Measurements from ENCODE around the gene EP400.
"Not testable (repeated sequence)": the region's sequence is repeated elsewhere in the genome, so short reads cannot be mapped to it uniquely, and the experiment has no call there.

The EP400 gene

GRCh38 chr12:132089407-132089910 lies 139.7 kb downstream of the EP400 start:
- no peak for DNase-seq (ENCODE audit: low read depth)
- TF ChIP-seq CTCF (IDR thresholded peaks at IDR 0.05; ENCODE audit: insufficient read depth, low read depth, low read length, missing control alignments): no peak
- H3K4me3 ChIP-seq (ENCODE audit: low read length): no peak overlapping the region

GRCh38 chr12:132094269-132094891 lies 144.6 kb downstream of the EP400 start:
- TF ChIP-seq CTCF (IDR thresholded peaks at IDR 0.05; ENCODE audit: insufficient read depth, low read depth, low read length, missing control alignments): no peak
- DNase-seq (ENCODE audit: low read depth): no peak

GRCh38 chr12:132095520-132096409 lies 146.0 kb downstream of the EP400 start:
- no peak overlapping the region for H3K4me3 ChIP-seq (ENCODE audit: low read length)
- DNase-seq (ENCODE audit: low read depth): no peak
- TF ChIP-seq CTCF (IDR thresholded peaks at IDR 0.05; ENCODE audit: insufficient read depth, low read depth, low read length, missing control alignments): no peak

More at GRCh38 chr12:132094269-132094891, 144.6 kb downstream of the EP400 start:
- no peak overlapping the region for H3K4me3 ChIP-seq (ENCODE audit: low read length)

- no peak overlapping the region for H3K4me3 ChIP-seq (ENCODE audit: low read length)
- no peak for DNase-seq (ENCODE audit: low read depth)
- no peak for TF ChIP-seq CTCF (IDR thresholded peaks at IDR 0.05; ENCODE audit: insufficient read depth, low read depth, low read length, missing control alignments)
Observed at GRCh38 chr12:132099739-132100138, 150.0 kb downstream of the EP400 start.

- no peak overlapping the region for H3K4me3 ChIP-seq (ENCODE audit: low read length)
- no peak for TF ChIP-seq CTCF (IDR thresholded peaks at IDR 0.05; ENCODE audit: insufficient read depth, low read depth, low read length, missing control alignments)
- DNase-seq (ENCODE audit: low read depth): no peak
Observed at GRCh38 chr12:132100306-132101065, 150.7 kb downstream of the EP400 start.

- no peak overlapping the region for H3K4me3 ChIP-seq (ENCODE audit: low read length)
- no peak for TF ChIP-seq CTCF (IDR thresholded peaks at IDR 0.05; ENCODE audit: insufficient read depth, low read depth, low read length, missing control alignments)
- no peak for DNase-seq (ENCODE audit: low read depth)
Observed at GRCh38 chr12:132102297-132102696, 152.6 kb downstream of the EP400 start.

GRCh38 chr12:132103072-132103471 lies 153.3 kb downstream of the EP400 start:
- not testable (repeated sequence) for H3K4me3 ChIP-seq (ENCODE audit: low read length); DNase-seq (ENCODE audit: low read depth)

Measured in epithelial cell of esophagus (primary cell).